MM.1S (cell line): ENCODE data around the gene MAP1LC3B2.

Experiments
- EZH2 ChIP-seq: fragments of 300-600 bp; sonication (generic); optimal IDR thresholded peaks from 2 replicates; pipeline ENCODE3; 2017; ENCODE audit warnings: low read depth, mild to moderate bottlenecking, antibody characterized with exemption, low read length, mixed read lengths
- EZH2phosphoT487 ChIP-seq: fragments of 300-600 bp; sonication (generic); IDR thresholded peaks from 2 replicates; pipeline ENCODE4 v1.6.1; 2018; ENCODE audit warnings: antibody characterized with exemption, low read length
- TF ChIP-seq, protein P1 (sequence below): fragments of 300-600 bp; sonication (generic); IDR thresholded peaks from 2 replicates; pipeline ENCODE4 v1.5.1; 2016; ENCODE audit warnings: antibody characterized with exemption, low read length, mixed read lengths

DNA sequence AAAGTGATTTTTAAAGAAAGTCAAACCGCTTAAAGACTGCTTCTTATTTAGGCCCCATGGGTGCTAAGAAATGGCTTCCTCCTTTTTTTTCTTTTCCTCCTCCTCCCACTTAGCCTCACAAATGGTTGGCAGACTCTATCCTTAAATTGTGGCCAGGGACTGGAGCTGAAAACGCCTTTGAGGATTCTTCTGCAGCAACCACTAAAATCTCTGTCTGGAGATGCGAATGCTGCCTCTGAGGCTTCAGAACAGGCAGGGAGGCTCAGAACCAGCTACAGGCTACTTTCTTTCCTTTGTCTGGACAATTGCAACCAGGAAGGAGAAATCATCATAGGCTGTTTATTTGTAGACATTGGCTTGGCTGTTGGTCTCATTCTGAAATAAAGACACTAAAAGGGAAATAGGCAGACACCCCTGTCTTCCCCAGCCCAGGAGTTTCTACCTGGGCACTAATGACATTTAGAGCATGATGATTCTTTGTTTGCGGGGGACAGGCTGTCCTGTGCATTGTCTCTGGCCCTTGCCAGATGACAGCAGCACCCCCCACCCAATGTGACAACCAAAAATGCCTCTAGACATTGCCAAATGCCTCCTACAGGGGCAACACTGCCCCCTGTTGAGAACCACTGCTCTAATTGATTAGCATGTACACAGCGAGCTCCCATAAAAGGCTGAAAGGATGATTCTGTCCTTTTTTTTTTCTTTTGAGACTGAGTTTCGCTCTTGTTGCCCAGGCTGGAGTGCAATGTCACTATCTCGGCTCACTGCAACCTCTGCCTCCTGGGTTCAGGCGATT lies 50.3 kb downstream of the MAP1LC3B2 start:
- TF ChIP-seq, protein P1, sequence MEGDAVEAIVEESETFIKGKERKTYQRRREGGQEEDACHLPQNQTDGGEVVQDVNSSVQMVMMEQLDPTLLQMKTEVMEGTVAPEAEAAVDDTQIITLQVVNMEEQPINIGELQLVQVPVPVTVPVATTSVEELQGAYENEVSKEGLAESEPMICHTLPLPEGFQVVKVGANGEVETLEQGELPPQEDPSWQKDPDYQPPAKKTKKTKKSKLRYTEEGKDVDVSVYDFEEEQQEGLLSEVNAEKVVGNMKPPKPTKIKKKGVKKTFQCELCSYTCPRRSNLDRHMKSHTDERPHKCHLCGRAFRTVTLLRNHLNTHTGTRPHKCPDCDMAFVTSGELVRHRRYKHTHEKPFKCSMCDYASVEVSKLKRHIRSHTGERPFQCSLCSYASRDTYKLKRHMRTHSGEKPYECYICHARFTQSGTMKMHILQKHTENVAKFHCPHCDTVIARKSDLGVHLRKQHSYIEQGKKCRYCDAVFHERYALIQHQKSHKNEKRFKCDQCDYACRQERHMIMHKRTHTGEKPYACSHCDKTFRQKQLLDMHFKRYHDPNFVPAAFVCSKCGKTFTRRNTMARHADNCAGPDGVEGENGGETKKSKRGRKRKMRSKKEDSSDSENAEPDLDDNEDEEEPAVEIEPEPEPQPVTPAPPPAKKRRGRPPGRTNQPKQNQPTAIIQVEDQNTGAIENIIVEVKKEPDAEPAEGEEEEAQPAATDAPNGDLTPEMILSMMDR = peak; percentile 12; the same call in 1 of the 2 replicates
- no peak for TF ChIP-seq EZH2phosphoT487
- no peak for TF ChIP-seq EZH2
